ENCODE results near the gene BRI3.

- TF ChIP-seq CTCF (IDR thresholded peaks at IDR 0.05) (no peak), POLR2A (IDR thresholded peaks at IDR 0.05) (no peak)
Observed at GRCh38 chr7:98283887-98284222, 2.4 kb downstream of the BRI3 start.
